Measurements from ENCODE around the gene WDR5.

Gene WDR5

GRCh38 chr9:134158753-134159392 lies 23.0 kb downstream of the WDR5 start:
- DNase-seq (ENCODE audit: low read depth in 3 of 3): no peak

- DNase-seq (ENCODE audit: low read depth in 3 of 3): no peak
Observed at GRCh38 chr9:134159566-134160245, 23.8 kb downstream of the WDR5 start.

- DNase-seq (ENCODE audit: low read depth in 3 of 3): no peak
Observed at GRCh38 chr9:134161647-134162046, 25.8 kb downstream of the WDR5 start.

GRCh38 chr9:134162212-134162775 lies 26.4 kb downstream of the WDR5 start:
- DNase-seq (ENCODE audit: low read depth in 3 of 3): no peak

- no peak for DNase-seq (ENCODE audit: low read depth in 3 of 3)
Observed at GRCh38 chr9:134162926-134163370, 27.1 kb downstream of the WDR5 start.

- DNase-seq (ENCODE audit: low read depth in 3 of 3): peak; percentile 51 to 53 (median 52)
Observed at GRCh38 chr9:134163371-134164196, 27.7 kb downstream of the WDR5 start.

GRCh38 chr9:134164879-134165278 lies 29.0 kb downstream of the WDR5 start:
- DNase-seq (ENCODE audit: low read depth in 3 of 3): no peak

GRCh38 chr9:134165357-134166315 lies 29.8 kb downstream of the WDR5 start:
- DNase-seq (ENCODE audit: low read depth in 3 of 3): peak in 2 of 3 experiments; percentile 25 to 33

GRCh38 chr9:134166374-134166773 lies 30.5 kb downstream of the WDR5 start:
- DNase-seq (ENCODE audit: low read depth in 3 of 3): no peak

- DNase-seq (ENCODE audit: low read depth in 3 of 3): no peak
Observed at GRCh38 chr9:134167530-134167931, 31.6 kb downstream of the WDR5 start.

GRCh38 chr9:134168757-134169550 lies 33.1 kb downstream of the WDR5 start:
- DNase-seq (ENCODE audit: low read depth in 3 of 3): no peak

GRCh38 chr9:134169724-134170401 lies 34.0 kb downstream of the WDR5 start:
- DNase-seq (ENCODE audit: low read depth in 3 of 3): no peak

- no peak for DNase-seq (ENCODE audit: low read depth in 3 of 3)
Observed at GRCh38 chr9:134170532-134171315, 34.8 kb downstream of the WDR5 start.

- no peak for DNase-seq (ENCODE audit: low read depth in 3 of 3)
Observed at GRCh38 chr9:134171316-134172197, 35.7 kb downstream of the WDR5 start.

GRCh38 chr9:134172198-134173126 lies 36.6 kb downstream of the WDR5 start:
- DNase-seq (ENCODE audit: low read depth in 3 of 3): no peak
